Measurements from ENCODE around the gene MAML2.

- TF ChIP-seq GATA2 (IDR thresholded peaks at IDR 0.05; ENCODE audit: low read depth, low read length) (no peak), GATA3 (IDR thresholded peaks at IDR 0.05; ENCODE audit: low read depth, low read length) (no peak)
Measured at GRCh38 chr11:96195671-96196070, 147.3 kb downstream of the MAML2 start.
